Effector memory CD4-positive, alpha-beta T cell (primary cell): ENCODE results near the gene MCCC2.
"Not testable (repeated sequence)": the region's sequence is repeated elsewhere in the genome, so short reads cannot be mapped to it uniquely, and the experiment has no call there.

ENCODE experiments used
- DNase-seq, 3 donors: peaks; one replicate each; pipeline ENCODE4 v3.0.0-alpha.2; 2020
- H3K27ac ChIP-seq: 2 replicates; pipeline ENCODE4 v1.7.0; 2013; ENCODE audit warnings: mild to moderate bottlenecking, low read length, moderate library complexity; ENCODE audit not compliant: insufficient read depth, poor library complexity, severe bottlenecking
- H3K27me3 ChIP-seq: replicated peaks from 2 replicates; pipeline ENCODE4 v1.7.0; 2013; ENCODE audit warnings: mild to moderate bottlenecking, low read length; ENCODE audit not compliant: insufficient read depth, control insufficient read depth, poor library complexity, severe bottlenecking
- H3K36me3 ChIP-seq: 2 replicates; pipeline ENCODE4 v1.7.0; 2013; ENCODE audit warnings: mild to moderate bottlenecking, low read length, moderate library complexity; ENCODE audit not compliant: control insufficient read depth, insufficient read depth
- H3K4me1 ChIP-seq: 2 replicates; pipeline ENCODE4 v1.7.0; 2013; ENCODE audit warnings: low read length, mild to moderate bottlenecking; ENCODE audit not compliant: control insufficient read depth, insufficient read depth, poor library complexity, severe bottlenecking
- H3K4me3 ChIP-seq: 2 replicates; pipeline ENCODE4 v1.7.0; 2013; ENCODE audit warnings: low read length, low read depth, mild to moderate bottlenecking; ENCODE audit not compliant: insufficient read depth, poor library complexity, severe bottlenecking
- H3K9me3 ChIP-seq: 2 replicates; pipeline ENCODE4 v1.7.0; 2013; ENCODE audit warnings: mild to moderate bottlenecking, low read length, moderate library complexity; ENCODE audit not compliant: control insufficient read depth

MCCC2 gene

DNA sequence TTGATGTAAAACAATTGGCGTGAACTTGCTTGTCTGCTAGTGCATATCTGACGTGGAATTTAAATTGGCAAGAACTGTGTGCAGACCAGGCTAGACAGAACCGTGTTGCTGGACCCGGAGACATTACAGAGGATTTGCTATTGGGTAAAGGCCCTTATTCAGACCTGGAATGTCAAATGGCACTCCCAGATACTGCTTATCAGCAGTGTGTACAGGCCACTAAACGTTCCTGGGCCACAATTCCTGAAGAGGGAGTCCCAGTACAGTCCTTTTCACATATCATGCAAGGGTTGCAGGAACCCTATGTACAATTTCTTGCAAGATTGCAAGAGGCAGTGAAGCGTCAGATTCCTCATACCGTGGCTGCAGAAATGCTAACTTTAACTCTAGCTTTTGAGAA lies 13.5 kb upstream of the MCCC2 start:
- H3K27me3 ChIP-seq = no peaks in the 10 kb centered on the region
- H3K4me3 ChIP-seq = no peak overlapping the region
- no peaks in the 10 kb centered on the region for H3K9me3 ChIP-seq
- no peak for DNase-seq
- H3K4me1 ChIP-seq = no peaks in the 10 kb centered on the region
- no peak overlapping the region for H3K27ac ChIP-seq
- H3K36me3 ChIP-seq = no peaks in the 10 kb centered on the region

DNA sequence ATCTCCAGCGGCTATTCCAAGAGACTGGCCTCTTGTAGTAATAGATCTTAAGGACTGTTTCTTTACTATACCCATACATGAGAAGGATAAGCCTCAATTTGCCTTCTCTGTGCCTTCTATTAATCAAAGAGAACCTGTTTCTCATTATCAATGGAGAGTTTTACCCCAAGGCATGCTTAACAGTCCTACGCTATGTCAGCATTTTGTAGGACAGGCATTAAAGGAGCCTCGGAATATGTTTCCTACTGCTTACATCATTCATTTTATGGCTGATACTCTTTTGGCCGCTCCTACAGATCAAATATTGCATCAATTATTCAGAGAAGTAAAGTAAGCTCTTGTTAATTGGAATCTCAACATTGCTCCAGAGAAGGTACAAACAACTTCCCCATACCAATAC lies 11.6 kb upstream of the MCCC2 start:
- H3K27me3 ChIP-seq, H3K4me3 ChIP-seq, DNase-seq, H3K4me1 ChIP-seq, H3K36me3 ChIP-seq, H3K27ac ChIP-seq, H3K9me3 ChIP-seq: not testable (repeated sequence)

DNA sequence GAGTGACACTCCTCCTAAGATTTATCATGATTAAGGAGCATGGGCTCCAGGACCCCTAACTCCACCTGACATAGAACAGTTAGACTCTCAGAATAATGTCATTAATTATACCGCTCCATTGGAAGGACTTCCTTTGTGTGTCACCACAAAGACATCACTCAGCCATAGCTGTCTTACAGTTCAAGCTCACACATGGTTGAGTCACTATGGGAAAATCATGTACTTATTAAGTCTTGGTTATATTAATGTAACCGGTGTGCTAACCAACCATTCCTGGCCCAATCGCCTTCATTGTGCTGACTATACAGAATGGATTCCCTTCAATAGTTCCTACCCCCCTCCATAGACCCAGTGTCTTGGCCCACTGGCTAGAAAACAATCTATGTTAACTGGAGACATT lies 10.9 kb upstream of the MCCC2 start:
- Histone ChIP-seq H3K27ac (no peak overlapping the region), H3K4me3 (no peak overlapping the region), H3K27me3 (no peaks in the 10 kb centered on the region), H3K4me1 (no peaks in the 10 kb centered on the region), H3K9me3 (no peaks in the 10 kb centered on the region), H3K36me3 (no peaks in the 10 kb centered on the region)
- no peak for DNase-seq

DNA sequence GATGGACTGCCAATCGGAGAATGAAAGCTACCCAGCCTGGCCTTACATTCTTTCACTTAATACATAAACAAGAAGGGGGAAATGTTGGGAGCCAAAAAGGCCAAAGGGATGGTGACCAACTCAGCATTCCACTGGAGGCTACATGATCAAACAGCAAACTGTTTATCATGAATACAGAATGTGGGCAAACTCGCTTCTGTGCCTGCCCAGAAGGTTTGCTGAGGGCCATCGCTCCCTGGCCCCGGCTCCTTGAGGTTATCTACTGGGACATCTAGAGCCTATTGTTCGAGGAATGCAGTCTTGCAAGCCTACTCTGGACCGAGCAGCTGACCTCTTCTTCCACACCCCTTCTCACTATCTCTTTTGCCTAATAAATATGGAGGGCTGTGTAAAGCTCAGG lies 9.3 kb upstream of the MCCC2 start:
- not testable (repeated sequence) for H3K27me3 ChIP-seq, H3K9me3 ChIP-seq, H3K36me3 ChIP-seq, H3K4me3 ChIP-seq, H3K27ac ChIP-seq, H3K4me1 ChIP-seq, DNase-seq

DNA sequence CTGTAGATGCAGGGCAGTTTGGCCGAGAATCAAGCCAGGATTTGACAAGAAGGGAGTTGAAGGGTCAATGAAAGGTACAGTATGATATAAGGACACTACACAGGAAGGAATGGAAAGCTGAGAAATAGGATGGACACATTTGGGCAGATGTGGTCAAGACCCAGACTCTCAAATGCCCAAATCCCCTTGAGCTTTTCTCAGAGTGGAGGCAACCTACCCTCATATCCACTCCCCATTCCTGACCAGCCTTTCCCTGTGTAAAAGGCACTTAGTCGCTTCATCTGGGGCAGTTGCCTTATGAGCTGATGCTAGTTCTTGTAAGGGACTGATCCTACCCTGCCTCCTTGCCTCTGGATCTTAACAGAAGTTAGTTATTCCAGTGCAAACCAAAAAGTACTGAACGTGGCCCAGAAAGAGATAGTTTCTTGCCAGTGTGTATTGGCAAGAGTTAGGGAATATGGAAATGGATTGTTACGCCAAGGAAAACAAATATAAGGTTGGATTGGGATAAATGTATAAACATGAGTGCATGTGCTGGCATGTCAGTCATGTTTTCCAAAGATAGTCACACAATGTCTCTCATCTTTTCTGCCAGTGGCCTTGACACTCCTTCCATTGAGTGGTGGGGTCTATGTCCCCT lies 4.1 kb upstream of the MCCC2 start:
- Histone ChIP-seq H3K36me3 (no peaks in the 10 kb centered on the region), H3K27me3 (no peaks in the 10 kb centered on the region), H3K4me3 (no peak overlapping the region), H3K27ac (no peak overlapping the region), H3K9me3 (no peaks in the 10 kb centered on the region), H3K4me1 (peaks cover 10% of the 10 kb centered on the region)
- no peak for DNase-seq

DNA sequence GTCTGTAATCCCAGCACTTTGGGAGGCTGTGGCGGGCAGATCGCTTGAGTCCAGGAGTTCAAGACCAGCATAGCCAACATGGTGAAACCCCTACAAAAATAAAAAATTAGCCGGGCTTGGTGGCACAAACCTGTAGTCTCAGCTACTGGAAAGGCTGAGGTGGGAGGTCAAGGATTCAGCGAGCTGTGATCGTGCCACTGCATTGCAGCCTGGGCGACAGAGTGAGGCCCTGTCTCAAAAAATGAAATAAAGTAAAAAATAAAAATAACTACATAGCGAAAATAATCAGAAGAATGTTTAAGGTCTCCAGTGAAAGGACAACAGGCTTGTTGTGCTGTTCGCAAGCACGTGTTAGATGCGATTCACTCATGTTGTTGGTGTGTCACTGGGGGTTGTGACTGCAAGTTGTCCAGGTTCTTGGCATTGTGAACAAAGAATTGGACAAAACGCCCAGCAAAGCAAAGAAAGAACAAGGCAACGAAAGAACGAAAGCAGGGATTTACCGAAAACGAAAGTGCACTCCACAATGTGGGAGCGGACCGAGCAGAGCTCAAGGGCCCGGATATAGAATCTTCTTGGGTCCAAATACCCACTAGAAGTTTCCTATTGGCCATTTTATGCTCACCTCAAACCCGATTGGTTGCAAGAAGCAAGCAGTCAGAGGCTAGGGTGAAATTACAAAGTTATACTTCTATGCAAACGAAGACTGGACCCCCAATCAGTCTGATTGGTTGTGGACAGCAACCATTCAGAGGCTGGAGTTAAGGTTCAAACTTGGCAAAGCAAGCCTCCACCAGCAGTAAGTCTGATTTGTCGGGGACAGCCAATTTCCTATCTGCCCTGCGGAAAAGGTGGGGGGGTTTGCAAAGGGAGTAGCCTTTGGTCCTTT lies 844 bp upstream of the MCCC2 start:
- Histone ChIP-seq H3K27ac (peak overlapping the region; percentile 94), H3K36me3 (no peaks in the 10 kb centered on the region), H3K4me1 (peaks cover 23% of the 10 kb centered on the region), H3K9me3 (no peaks in the 10 kb centered on the region), H3K27me3 (no peaks in the 10 kb centered on the region), H3K4me3 (peak overlapping the region; percentile 86)
- DNase-seq = no peak

DNA sequence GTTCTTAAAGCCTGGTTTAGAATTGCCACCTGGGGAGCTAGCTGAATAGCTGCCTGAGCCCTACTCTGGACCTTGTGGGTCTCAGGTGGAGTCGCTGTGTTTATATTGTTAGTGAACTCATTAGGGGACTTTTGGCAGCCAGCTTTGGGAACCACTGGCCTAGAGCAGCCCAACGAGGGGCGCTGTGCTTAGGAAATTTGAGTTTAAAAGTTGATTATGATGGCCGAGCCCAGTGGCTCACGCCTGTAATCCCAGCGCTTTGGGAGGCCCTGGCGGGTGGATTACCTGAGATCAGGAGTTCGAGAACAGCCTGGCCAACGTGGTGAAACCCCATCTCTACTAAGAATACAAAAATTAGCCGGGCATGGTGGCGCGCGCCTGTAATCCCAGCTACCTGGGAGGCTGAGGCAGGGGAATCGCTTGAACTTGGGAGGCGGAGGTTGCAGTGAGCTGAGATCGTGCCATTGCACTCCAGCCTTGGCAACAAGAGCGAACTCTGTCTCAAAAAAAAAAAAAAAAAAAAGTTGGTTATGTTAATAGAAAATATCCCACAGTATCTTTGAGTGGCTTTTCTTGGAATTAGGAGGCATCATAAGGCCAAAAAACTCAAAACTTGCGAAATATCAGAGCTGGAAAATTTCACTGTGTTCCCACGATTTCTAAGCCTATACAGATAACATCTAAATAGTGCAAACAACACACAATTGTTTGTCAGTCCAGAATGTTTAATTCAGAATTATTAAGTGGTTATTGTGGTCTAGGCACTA lies 809 bp downstream of the MCCC2 start:
- H3K4me3 ChIP-seq = peak overlapping the region; percentile 86
- H3K9me3 ChIP-seq = no peaks in the 10 kb centered on the region
- no peaks in the 10 kb centered on the region for H3K36me3 ChIP-seq
- H3K27ac ChIP-seq = peak overlapping the region; percentile 94
- no peaks in the 10 kb centered on the region for H3K27me3 ChIP-seq
- peaks cover 23% of the 10 kb centered on the region for H3K4me1 ChIP-seq
- no peak for DNase-seq

DNA sequence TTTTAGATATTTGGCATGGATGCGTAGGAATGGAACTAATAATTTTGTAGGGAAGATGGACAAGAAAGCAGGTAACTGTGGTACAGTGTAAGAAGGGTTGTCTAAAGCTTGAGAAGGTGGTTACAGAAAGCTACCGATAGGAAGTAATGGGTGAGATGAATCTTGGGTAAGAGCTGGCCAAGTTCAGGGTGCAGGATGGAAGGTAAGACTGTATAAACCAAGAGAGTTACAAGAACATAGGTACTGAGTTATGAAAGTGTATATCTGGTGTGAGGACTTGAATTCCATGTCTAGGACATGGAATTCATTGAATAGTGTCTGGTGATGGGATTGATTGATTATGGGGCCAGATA lies 1.4 kb downstream of the MCCC2 start:
- Histone ChIP-seq H3K4me3 (no peak overlapping the region), H3K9me3 (no peaks in the 10 kb centered on the region), H3K36me3 (no peaks in the 10 kb centered on the region), H3K4me1 (peaks cover 23% of the 10 kb centered on the region), H3K27me3 (no peaks in the 10 kb centered on the region), H3K27ac (no peak overlapping the region)
- no peak for DNase-seq

DNA sequence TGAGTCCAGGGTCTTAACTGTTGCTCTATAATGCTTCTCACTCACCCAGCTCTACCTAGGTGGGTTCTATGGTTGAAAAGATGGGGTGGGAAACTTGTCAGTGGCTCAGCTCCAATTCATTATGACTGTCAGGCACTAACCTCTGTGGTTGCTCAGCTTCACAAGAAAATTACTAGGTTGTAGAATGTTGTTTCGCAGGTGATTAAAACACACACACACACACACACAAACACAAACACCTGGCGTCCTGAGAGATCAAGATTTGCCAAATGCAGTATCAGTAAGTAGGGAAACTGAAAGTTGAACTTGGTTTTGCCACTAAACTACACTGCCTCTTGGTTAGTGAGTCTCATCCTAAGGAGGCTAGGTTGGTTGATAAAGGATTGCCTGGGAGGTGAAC lies 2.8 kb downstream of the MCCC2 start:
- Histone ChIP-seq H3K9me3 (no peaks in the 10 kb centered on the region), H3K27me3 (no peaks in the 10 kb centered on the region)
- no peak for DNase-seq

DNA sequence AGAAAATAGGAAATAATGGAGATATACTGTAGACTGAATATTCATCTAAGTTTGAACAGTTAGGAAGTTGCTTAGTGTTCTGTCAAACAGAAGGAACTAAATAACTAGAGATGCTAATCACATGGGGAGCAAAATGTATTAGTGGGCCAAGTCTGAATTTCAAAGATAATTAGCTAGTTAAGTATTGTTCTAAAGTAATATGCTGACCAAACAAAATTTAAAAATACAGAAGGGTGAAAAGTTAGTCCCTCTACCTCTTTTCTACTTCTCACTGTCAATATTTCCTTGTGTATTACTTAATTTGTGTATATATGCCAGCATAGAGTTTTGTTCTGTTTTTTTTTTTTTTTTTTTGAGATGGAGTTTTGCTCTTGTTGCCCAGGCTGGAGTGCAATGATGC lies 4.0 kb downstream of the MCCC2 start:
- DNase-seq = no peak

More for the DNA sequence above, 2.8 kb downstream of the MCCC2 start:
- H3K36me3 ChIP-seq = no peaks in the 10 kb centered on the region
- H3K4me3 ChIP-seq = no peak overlapping the region
- H3K4me1 ChIP-seq = peaks cover 23% of the 10 kb centered on the region
- no peak overlapping the region for H3K27ac ChIP-seq

More for the DNA sequence above, 4.0 kb downstream of the MCCC2 start:
- Histone ChIP-seq H3K4me3 (no peak overlapping the region), H3K27ac (no peak overlapping the region), H3K36me3 (no peaks in the 10 kb centered on the region), H3K27me3 (no peaks in the 10 kb centered on the region), H3K9me3 (no peaks in the 10 kb centered on the region), H3K4me1 (peaks cover 23% of the 10 kb centered on the region)
